Measurements from ENCODE around the gene TIGD6. TPM values are rescaled to one million over a fixed set of nuclear protein-coding genes. Genes with fewer than 3 reads are reported as not detected.

Gene TIGD6
- total and polyA plus RNA-seq, 8 donors = 1.5 to 3.6 (median 2.2) TPM

- Histone ChIP-seq H3K4me1 (peaks cover 6 to 7% (median 6%) of the 10 kb centered on the region in 3 donors), H3K27me3 (no peaks in the 10 kb centered on the region), H3K27ac (no peak overlapping the region), H3K4me3 (no peak overlapping the region), H3K9me3 (no peaks in the 10 kb centered on the region), H3K36me3 (peaks cover 0 to 18% (median 0%) of the 10 kb centered on the region in 3 donors)
- ATAC-seq = no peak
- intact Hi-C loops (cut with DNase I) = loop anchor here in 2 of 3 donors (10.0 kb wide), 2 partner anchors 52 to 352 kb away; partner anchors contain the start of gene PDE6A (in 1 of the 2)
- no peak for FAIRE-seq
- DNase-seq = no peak
- TF ChIP-seq, protein P1, sequence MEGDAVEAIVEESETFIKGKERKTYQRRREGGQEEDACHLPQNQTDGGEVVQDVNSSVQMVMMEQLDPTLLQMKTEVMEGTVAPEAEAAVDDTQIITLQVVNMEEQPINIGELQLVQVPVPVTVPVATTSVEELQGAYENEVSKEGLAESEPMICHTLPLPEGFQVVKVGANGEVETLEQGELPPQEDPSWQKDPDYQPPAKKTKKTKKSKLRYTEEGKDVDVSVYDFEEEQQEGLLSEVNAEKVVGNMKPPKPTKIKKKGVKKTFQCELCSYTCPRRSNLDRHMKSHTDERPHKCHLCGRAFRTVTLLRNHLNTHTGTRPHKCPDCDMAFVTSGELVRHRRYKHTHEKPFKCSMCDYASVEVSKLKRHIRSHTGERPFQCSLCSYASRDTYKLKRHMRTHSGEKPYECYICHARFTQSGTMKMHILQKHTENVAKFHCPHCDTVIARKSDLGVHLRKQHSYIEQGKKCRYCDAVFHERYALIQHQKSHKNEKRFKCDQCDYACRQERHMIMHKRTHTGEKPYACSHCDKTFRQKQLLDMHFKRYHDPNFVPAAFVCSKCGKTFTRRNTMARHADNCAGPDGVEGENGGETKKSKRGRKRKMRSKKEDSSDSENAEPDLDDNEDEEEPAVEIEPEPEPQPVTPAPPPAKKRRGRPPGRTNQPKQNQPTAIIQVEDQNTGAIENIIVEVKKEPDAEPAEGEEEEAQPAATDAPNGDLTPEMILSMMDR (IDR thresholded peaks at IDR 0.05) = no peak
- 87 to 91% methylated on average over 6 of the region's 6 CpGs for WGBS, 2 donors
These were observed 4.1 kb downstream of the TIGD6 start for GRCh38 chr5:149996205-149996890.

DNA sequence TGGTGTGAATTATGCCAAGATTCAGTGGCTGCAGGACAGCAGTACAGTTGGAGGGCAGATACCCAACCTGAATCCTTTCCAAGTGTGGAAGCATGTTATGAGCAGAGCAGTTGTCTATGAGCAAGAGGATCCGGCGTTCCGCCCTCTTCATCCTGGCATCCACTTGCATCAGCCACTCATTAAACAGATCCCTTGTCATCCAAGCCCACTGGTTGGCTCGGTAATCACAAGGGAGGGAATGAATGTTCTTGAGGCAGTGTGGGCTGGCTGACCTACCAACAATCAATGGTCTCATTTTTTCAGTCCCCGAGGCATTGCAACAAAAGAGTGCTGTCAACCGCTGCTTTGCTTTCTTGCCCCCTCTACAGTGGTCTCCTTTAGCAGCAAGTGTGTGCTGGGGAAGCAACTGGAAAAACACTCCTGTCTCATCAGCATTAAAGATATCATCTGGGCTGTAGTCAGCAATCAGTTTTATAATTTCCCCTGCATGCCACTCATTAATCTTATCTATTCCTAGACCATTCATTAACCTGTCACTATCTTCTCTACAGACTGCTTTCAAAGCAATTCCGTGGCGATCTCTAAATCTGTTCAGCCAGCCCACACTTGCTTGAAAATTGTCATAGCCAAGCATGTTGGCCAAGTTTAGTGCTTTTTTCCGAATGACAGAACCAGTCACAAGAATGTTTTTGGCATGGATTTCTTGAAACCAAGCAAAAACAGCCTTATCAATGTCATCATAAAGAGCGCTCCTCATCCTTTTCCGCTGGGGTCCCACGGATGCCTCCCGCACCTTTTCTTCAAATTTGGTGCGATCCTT, 4.9 kb downstream of the TIGD6 start:
- WGBS, 2 donors = 85 to 88% methylated on average over 14 of the region's 14 CpGs
- TF ChIP-seq, protein P1 (IDR thresholded peaks at IDR 0.05) = no peak
- Histone ChIP-seq H3K9me3 (no peaks in the 10 kb centered on the region), H3K36me3 (peaks cover 0 to 18% (median 0%) of the 10 kb centered on the region in 3 donors), H3K27ac (no peak overlapping the region), H3K27me3 (no peaks in the 10 kb centered on the region), H3K4me1 (peaks cover 6 to 7% (median 6%) of the 10 kb centered on the region in 3 donors), H3K4me3 (no peak overlapping the region)
- intact Hi-C loops (cut with DNase I) = loop anchor here in 2 of 3 donors (10.0 kb wide), 2 partner anchors 51 to 351 kb away; partner anchors contain the start of gene PDE6A (in 1 of the 2)
- FAIRE-seq = no peak
- ATAC-seq = no peak
- DNase-seq = no peak

DNA sequence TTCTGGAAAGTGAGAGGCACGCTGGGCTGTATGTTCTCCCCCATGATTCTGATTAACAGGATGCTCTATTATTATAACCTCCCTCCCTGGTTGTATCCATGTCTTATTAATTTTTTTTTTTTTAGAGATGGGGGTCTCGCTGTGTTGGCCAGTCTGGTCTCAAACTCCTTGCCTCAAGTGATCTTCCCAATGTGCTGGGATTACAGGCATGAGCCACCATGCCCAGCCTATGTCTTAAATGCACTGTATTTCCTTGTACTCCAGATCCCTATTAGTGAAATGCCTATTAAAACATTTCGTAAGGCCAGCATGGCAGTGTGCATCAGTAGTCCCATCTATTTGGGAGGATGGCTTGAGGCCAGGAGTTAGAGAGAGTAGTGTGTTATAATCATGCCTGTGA, 7.0 kb downstream of the TIGD6 start:
- H3K27ac ChIP-seq = no peak overlapping the region
- no peak for ATAC-seq
- peaks cover 0 to 18% (median 0%) of the 10 kb centered on the region in 3 donors for H3K36me3 ChIP-seq
- no peaks in the 10 kb centered on the region for H3K27me3 ChIP-seq
- intact Hi-C loops (cut with DNase I) = loop anchor here in 2 of 3 donors (5.0 to 10.0 kb wide), 3 partner anchors 49 to 349 kb away; partner anchors contain the start of gene PDE6A (in 1 of the 2)
- no peak overlapping the region for H3K4me3 ChIP-seq
- no peaks in the 10 kb centered on the region for H3K4me1 ChIP-seq
- FAIRE-seq = no peak
- 89 to 90% methylated on average over 3 of the region's 3 CpGs for WGBS, 2 donors
- H3K9me3 ChIP-seq = no peaks in the 10 kb centered on the region
- DNase-seq = no peak
- TF ChIP-seq, protein P1 (IDR thresholded peaks at IDR 0.05) = no peak

DNA sequence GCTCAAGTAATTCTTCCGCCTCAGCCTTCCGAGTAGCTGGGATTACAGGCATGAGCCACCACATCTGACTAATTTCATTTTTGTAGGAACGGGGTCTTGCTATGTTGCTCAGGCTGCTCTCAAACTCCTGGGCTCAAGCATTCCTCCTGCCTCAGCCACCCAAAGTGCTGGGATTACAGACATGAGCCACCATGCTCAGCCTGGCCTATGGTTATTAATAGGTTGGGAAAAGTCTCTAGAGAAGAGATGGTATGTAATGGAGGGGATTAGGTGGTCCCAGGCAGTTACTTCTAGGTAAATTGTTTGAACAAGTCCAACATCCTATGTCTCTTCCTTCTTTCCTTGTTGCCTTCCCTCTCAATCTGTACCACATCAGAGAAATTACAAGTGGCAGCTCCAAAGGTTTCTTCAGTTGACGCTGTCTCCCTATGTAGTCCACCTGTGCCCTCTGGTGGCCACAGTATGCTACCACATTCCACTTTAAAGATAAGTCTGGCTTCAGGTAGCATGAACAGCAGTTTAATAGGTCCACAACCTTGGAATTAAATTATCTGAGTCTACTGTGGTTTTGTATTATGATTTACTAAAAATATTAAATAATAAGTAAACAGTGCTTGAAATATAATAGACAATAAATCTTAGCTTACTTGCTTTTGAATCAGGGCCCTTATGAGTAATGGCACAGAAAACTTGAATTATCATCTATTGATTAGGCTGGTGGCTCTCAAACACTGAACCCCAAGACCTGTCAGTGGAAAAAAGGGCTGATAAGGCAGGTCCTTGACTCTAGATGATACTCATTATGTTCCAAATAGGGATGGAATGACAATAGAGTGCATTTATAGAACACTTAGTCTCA, 9.7 kb downstream of the TIGD6 start:
- DNase-seq (peak; percentile 55 to 79 (median 64)), ATAC-seq (peak; percentile 82 to 100 (median 98)), FAIRE-seq (peak; percentile 67)
- no peaks in the 10 kb centered on the region for H3K9me3 ChIP-seq
- peaks cover 0 to 18% (median 0%) of the 10 kb centered on the region in 3 donors for H3K36me3 ChIP-seq
- TF ChIP-seq, protein P1 (IDR thresholded peaks at IDR 0.05) = peak; percentile 75 to 92 (median 88)
- 59 to 60% methylated on average over 4 of the region's 4 CpGs for WGBS, 2 donors
- no peak overlapping the region for H3K4me3 ChIP-seq
- intact Hi-C loops (cut with DNase I) = loop anchor here in 2 of 3 donors (5.0 to 10.0 kb wide), 3 partner anchors 46 to 346 kb away; partner anchors contain the start of gene PDE6A (in 1 of the 2)
- H3K27ac ChIP-seq = no peak overlapping the region
- no peaks in the 10 kb centered on the region for H3K4me1 ChIP-seq
- H3K27me3 ChIP-seq = no peaks in the 10 kb centered on the region

Data from pancreas (tissue), 10 donors.